ENCODE data around the gene NCK2. TPM values are rescaled to one million over a fixed set of nuclear protein-coding genes. Genes with fewer than 3 reads are reported as not detected.

The NCK2 gene
- total RNA-seq, 3 donors from 2014 or later, result 52.2 to 66.4 (median 57.6) TPM

- peak; percentile 79 for ATAC-seq
- intact Hi-C loops (cut with DNase I, micrococcal nuclease), result no loop called here
- H3K36me3 ChIP-seq (ENCODE audit: low read depth), result no peaks in the 10 kb centered on the region
- H3K4me1 ChIP-seq (ENCODE audit: low read depth), result peaks cover 7% of the 10 kb centered on the region
- no peak for TF ChIP-seq CTCF (IDR thresholded peaks at IDR 0.05)
- H3K9me3 ChIP-seq, result no peaks in the 10 kb centered on the region
- DNase-seq, result no peak
- H3K4me3 ChIP-seq, result no peak overlapping the region
Measured at GRCh38 chr2:105827351-105828096, 82.8 kb downstream of the NCK2 start.

- Histone ChIP-seq H3K4me1 (ENCODE audit: low read depth) (peaks cover 3% of the 10 kb centered on the region), H3K4me3 (no peak overlapping the region), H3K36me3 (ENCODE audit: low read depth) (no peaks in the 10 kb centered on the region), H3K9me3 (peaks cover 5% of the 10 kb centered on the region)
- no peak for TF ChIP-seq CTCF (IDR thresholded peaks at IDR 0.05)
- ATAC-seq (peak; percentile 31), DNase-seq (no peak)
- intact Hi-C loops (cut with DNase I, micrococcal nuclease), result no loop called here
Measured at GRCh38 chr2:105828558-105828957, 83.8 kb downstream of the NCK2 start.

- H3K4me1 ChIP-seq (ENCODE audit: low read depth), result no peaks in the 10 kb centered on the region
- no peak for TF ChIP-seq CTCF (IDR thresholded peaks at IDR 0.05)
- peaks cover 28% of the 10 kb centered on the region for H3K9me3 ChIP-seq
- no peak for DNase-seq
- ATAC-seq, result no peak
- H3K4me3 ChIP-seq, result no peak overlapping the region
- H3K36me3 ChIP-seq (ENCODE audit: low read depth), result no peaks in the 10 kb centered on the region
- intact Hi-C loops (cut with DNase I, micrococcal nuclease), result no loop called here
Measured at GRCh38 chr2:105834931-105835330, 90.2 kb downstream of the NCK2 start.

GRCh38 chr2:105836341-105836740, 91.6 kb downstream of the NCK2 start:
- intact Hi-C loops (cut with DNase I, micrococcal nuclease), result no loop called here
- DNase-seq (no peak), ATAC-seq (no peak)
- no peak for TF ChIP-seq CTCF (IDR thresholded peaks at IDR 0.05)
- no peaks in the 10 kb centered on the region for H3K36me3 ChIP-seq (ENCODE audit: low read depth)
- no peak overlapping the region for H3K4me3 ChIP-seq
- peaks cover 28% of the 10 kb centered on the region for H3K9me3 ChIP-seq
- H3K4me1 ChIP-seq (ENCODE audit: low read depth), result no peaks in the 10 kb centered on the region

GRCh38 chr2:105836840-105837692, 92.4 kb downstream of the NCK2 start:
- no peak for TF ChIP-seq CTCF (IDR thresholded peaks at IDR 0.05)
- no peaks in the 10 kb centered on the region for H3K36me3 ChIP-seq (ENCODE audit: low read depth)
- peaks cover 28% of the 10 kb centered on the region for H3K9me3 ChIP-seq
- DNase-seq, result no peak
- intact Hi-C loops (cut with DNase I, micrococcal nuclease), result no loop called here
- no peak for ATAC-seq
- no peak overlapping the region for H3K4me3 ChIP-seq
- no peaks in the 10 kb centered on the region for H3K4me1 ChIP-seq (ENCODE audit: low read depth)
